ENCODE data around the gene ILRUN.
"Not testable (repeated sequence)": the region's sequence is repeated elsewhere in the genome, so short reads cannot be mapped to it uniquely, and the experiment has no call there.

The ILRUN gene

GRCh38 chr6:34650823-34651222 is 45.7 kb downstream of the ILRUN start:
- DNase-seq = no peak
- intact Hi-C loops (cut with DNase I) = no loop called here

- intact Hi-C loops (cut with DNase I); DNase-seq: not testable (repeated sequence)
Measured at GRCh38 chr6:34650232-34650631, 46.3 kb downstream of the ILRUN start.

- DNase-seq = no peak
- intact Hi-C loops (cut with DNase I) = no loop called here
Measured at GRCh38 chr6:34648806-34649205, 47.8 kb downstream of the ILRUN start.
